Activated CD4-positive, alpha-beta T cell treated with anti-CD3 and anti-CD28 coated beads for 36 hours (primary cell): ENCODE results near the gene AP2A2. TPM values are rescaled to one million over a fixed set of nuclear protein-coding genes. Genes with fewer than 3 reads are reported as not detected.
A peak's percentile ranks its signal among the peaks of the same experiment; 100 is the strongest.
"Not testable (repeated sequence)": the region's sequence is repeated elsewhere in the genome, so short reads cannot be mapped to it uniquely, and the experiment has no call there.

Experiments used
- ATAC-seq: fragments of 200-7000 bp; cut with Tn5 transposase; one replicate; pipeline ENCODE4 v1.10.0; 2021; ENCODE audit warnings: mild to moderate bottlenecking, moderate library complexity
- CTCF ChIA-PET: fragments of 350-600 bp; sonication (Branson Sonifier 250); formaldehyde crosslinking; loops from one replicate; lab custom pipeline; 2021; ENCODE audit warnings: antibody characterized with exemption; lab: Charles Lee
- POLR2A ChIA-PET: fragments of 350-600 bp; sonication (Branson Sonifier 250); formaldehyde crosslinking; loops from one replicate; lab custom pipeline; 2021; ENCODE audit warnings: antibody characterized with exemption, inconsistent platforms; lab: Charles Lee
- DNase-seq: peaks from one replicate; pipeline ENCODE4 v3.0.0-alpha.2; 2020
- H3K27ac Mint-ChIP-seq: one replicate; pipeline ENCODE4 v1.8.0; 2021; ENCODE audit warnings: mixed read lengths
- H3K27me3 Mint-ChIP-seq: one replicate; pipeline ENCODE4 v1.8.0; 2021; ENCODE audit warnings: mixed read lengths
- H3K36me3 Mint-ChIP-seq: one replicate; pipeline ENCODE4 v1.8.0; 2021; ENCODE audit warnings: low read depth, mixed read lengths
- H3K4me1 Mint-ChIP-seq: one replicate; pipeline ENCODE4 v1.8.0; 2021; ENCODE audit warnings: mixed read lengths
- H3K4me3 Mint-ChIP-seq: one replicate; pipeline ENCODE4 v1.8.0; 2021; ENCODE audit warnings: mild to moderate bottlenecking, moderate library complexity, mixed read lengths
- H3K9me3 Mint-ChIP-seq: one replicate; pipeline ENCODE4 v1.8.0; 2021; ENCODE audit warnings: low read depth, mixed read lengths
- intact Hi-C, 2 experiments: fragments of 100-400 bp; cut with DNase I in 1 of 2; cut with micrococcal nuclease in 1 of 2; formaldehyde crosslinking; loops; one replicate each; pipeline versions ENCODE4 v1.14.2 to v1.15.1; 2022 to 2024; cut with DNase I, micrococcal nuclease
- total RNA-seq, 2 experiments: library from RNA; stranded (reverse); gene quantifications; one replicate each; pipeline ENCODE4 v1.2.3, GENCODE V29; 2021

The AP2A2 gene
- total RNA-seq, 2 experiments from 2014 or later = 43.5 to 71.6 TPM

- Mint-ChIP-seq H3K9me3 (no peaks in the 10 kb centered on the region), H3K27ac (no peak overlapping the region), H3K4me3 (no peak overlapping the region), H3K4me1 (peaks cover 22% of the 10 kb centered on the region), H3K36me3 (peaks cover 30% of the 10 kb centered on the region), H3K27me3 (no peaks in the 10 kb centered on the region)
- ATAC-seq (no peak), DNase-seq (no peak)
- ChIA-PET CTCF (interaction anchor here (0.6 to 1.0 kb wide), 2 partner anchors 43 to 67 kb away, joined by 3 to 4 read pairs; no protein-coding TSS in a partner anchor), POLR2A (no interaction called here)
- intact Hi-C loops = no loop called here
These were observed 42.5 kb downstream of the AP2A2 start for GRCh38 chr11:967995-968751.

DNA sequence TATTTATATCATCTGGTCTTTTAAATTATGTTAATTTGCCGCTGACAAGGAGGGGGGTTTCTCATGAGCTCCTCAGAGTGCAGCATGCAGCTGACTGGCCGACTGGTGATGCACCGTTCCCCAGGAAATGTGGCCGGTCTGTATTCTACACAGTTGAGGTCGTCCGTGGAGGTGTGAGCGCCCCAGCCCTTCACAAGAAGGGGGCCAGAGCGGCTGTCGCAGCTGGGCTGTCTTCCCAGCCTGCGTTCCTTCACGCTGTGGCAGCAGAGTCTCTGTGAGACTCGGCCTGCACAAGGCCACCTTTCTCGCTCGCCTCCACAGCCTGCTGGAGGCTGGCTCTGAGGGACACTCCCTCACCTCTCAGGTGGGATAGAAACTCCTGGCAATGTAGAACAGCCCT, 43.2 kb downstream of the AP2A2 start:
- ChIA-PET CTCF (interaction anchor here (1.0 kb wide), 1 partner anchor 44 kb away, joined by 4 read pairs; no protein-coding TSS in a partner anchor), POLR2A (no interaction called here)
- H3K36me3 Mint-ChIP-seq = peaks cover 31% of the 10 kb centered on the region
- H3K27ac Mint-ChIP-seq = no peak overlapping the region
- H3K4me3 Mint-ChIP-seq = no peak overlapping the region
- H3K27me3 Mint-ChIP-seq = no peaks in the 10 kb centered on the region
- intact Hi-C loops = no loop called here
- no peak for DNase-seq
- ATAC-seq = no peak
- H3K9me3 Mint-ChIP-seq = no peaks in the 10 kb centered on the region
- peaks cover 22% of the 10 kb centered on the region for H3K4me1 Mint-ChIP-seq

DNA sequence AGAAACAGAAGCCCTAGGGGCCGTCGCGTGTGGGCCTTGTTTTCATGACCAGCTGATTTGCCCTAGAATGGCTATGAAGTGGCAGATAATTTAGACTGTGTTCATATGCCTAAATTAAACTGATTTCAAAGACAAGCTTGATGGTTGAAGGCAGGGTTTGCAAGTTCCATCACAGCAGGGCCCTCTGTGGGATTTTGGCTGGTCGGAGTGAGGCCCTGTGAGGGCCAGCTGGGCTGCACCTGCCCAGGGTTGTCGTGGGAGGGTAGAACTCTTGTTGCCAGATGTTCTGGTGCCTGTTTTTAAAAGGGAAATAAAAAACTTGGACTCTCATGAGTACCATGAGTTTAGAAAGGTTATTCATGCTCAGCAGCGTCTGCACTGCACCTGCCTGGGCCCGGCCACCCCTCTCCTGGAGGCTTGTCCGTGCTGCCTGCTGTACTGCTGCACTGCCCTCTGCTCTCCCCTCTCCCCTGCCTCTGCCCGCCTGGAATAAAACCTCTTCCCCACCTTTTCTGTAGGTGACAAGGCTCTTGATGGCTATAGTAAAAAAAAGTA, 44.1 kb downstream of the AP2A2 start:
- Mint-ChIP-seq H3K9me3 (no peaks in the 10 kb centered on the region), H3K4me1 (peaks cover 22% of the 10 kb centered on the region), H3K4me3 (no peak overlapping the region), H3K27me3 (no peaks in the 10 kb centered on the region), H3K36me3 (peaks cover 24% of the 10 kb centered on the region), H3K27ac (no peak overlapping the region)
- no peak for ATAC-seq
- POLR2A ChIA-PET = no interaction called here
- DNase-seq = no peak
- intact Hi-C loops = no loop called here
- CTCF ChIA-PET = interaction anchor here (1.0 kb wide), 1 partner anchor 12 kb away, joined by 3 read pairs; no protein-coding TSS in a partner anchor

DNA sequence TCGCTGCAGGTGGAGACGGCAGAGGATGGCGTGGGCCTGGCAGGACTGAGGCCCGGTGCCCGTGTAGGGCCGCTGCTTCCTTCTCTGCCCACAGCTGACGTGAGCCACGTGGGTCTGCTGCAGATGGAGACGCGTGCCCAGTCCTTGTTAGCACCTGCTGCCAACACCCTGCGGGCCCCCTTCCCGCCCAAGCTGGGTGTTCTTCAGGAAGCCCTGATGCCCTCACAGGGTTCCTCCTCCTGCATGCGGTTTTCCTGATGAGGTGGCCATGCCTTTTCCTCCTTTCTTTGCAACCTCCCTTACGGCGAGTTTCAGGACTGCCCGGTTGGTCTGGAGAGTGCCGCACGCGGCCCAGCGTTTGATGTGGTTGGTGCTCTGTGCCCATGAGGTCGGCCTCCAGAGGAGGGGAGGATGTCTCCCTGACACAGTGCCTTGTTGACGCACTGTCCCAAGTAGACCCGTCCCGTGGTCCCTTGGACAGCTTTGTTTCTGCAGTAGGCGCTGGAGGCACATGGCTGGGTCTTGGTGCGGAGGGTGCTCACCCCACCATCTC, 44.7 kb downstream of the AP2A2 start:
- no peak overlapping the region for H3K4me3 Mint-ChIP-seq
- ATAC-seq = peak; percentile 51
- ChIA-PET CTCF (interaction anchor here (1.0 kb wide), 1 partner anchor 13 kb away, joined by 3 read pairs; no protein-coding TSS in a partner anchor), POLR2A (no interaction called here)
- no peaks in the 10 kb centered on the region for H3K27me3 Mint-ChIP-seq
- DNase-seq = peak; percentile 43
- H3K27ac Mint-ChIP-seq = peak overlapping the region; percentile 64
- H3K9me3 Mint-ChIP-seq = no peaks in the 10 kb centered on the region
- peaks cover 22% of the 10 kb centered on the region for H3K4me1 Mint-ChIP-seq
- intact Hi-C loops = no loop called here
- H3K36me3 Mint-ChIP-seq = peaks cover 22% of the 10 kb centered on the region

GRCh38 chr11:971092-971690, 45.5 kb downstream of the AP2A2 start:
- no peak overlapping the region for H3K4me3 Mint-ChIP-seq
- H3K27me3 Mint-ChIP-seq = no peaks in the 10 kb centered on the region
- ATAC-seq = no peak
- intact Hi-C loops = no loop called here
- POLR2A ChIA-PET = no interaction called here
- peaks cover 22% of the 10 kb centered on the region for H3K36me3 Mint-ChIP-seq
- H3K9me3 Mint-ChIP-seq = no peaks in the 10 kb centered on the region
- no peak for DNase-seq
- CTCF ChIA-PET = no interaction called here
- H3K4me1 Mint-ChIP-seq = peaks cover 28% of the 10 kb centered on the region
- H3K27ac Mint-ChIP-seq = peak overlapping the region; percentile 64

GRCh38 chr11:971731-972365, 46.2 kb downstream of the AP2A2 start:
- POLR2A ChIA-PET = no interaction called here

GRCh38 chr11:972523-973211, 47.0 kb downstream of the AP2A2 start:
- no peak for DNase-seq
- Mint-ChIP-seq H3K27me3 (no peaks in the 10 kb centered on the region), H3K27ac (no peak overlapping the region), H3K4me3 (no peak overlapping the region), H3K36me3 (peaks cover 24% of the 10 kb centered on the region), H3K4me1 (peaks cover 28% of the 10 kb centered on the region), H3K9me3 (no peaks in the 10 kb centered on the region)
- no peak for ATAC-seq
- intact Hi-C loops = no loop called here
- POLR2A ChIA-PET = no interaction called here
- CTCF ChIA-PET = interaction anchor here (0.8 kb wide), 1 partner anchor 9 kb away, joined by 3 read pairs; no protein-coding TSS in a partner anchor

More at GRCh38 chr11:971731-972365, 46.2 kb downstream of the AP2A2 start:
- no peak for ATAC-seq
- no peaks in the 10 kb centered on the region for H3K9me3 Mint-ChIP-seq
- intact Hi-C loops = no loop called here
- H3K27ac Mint-ChIP-seq = no peak overlapping the region
- peaks cover 28% of the 10 kb centered on the region for H3K4me1 Mint-ChIP-seq
- H3K36me3 Mint-ChIP-seq = peaks cover 22% of the 10 kb centered on the region
- no peaks in the 10 kb centered on the region for H3K27me3 Mint-ChIP-seq
- no peak overlapping the region for H3K4me3 Mint-ChIP-seq
- CTCF ChIA-PET = interaction anchor here (0.8 kb wide), 1 partner anchor 10 kb away, joined by 3 read pairs; no protein-coding TSS in a partner anchor
- no peak for DNase-seq

DNA sequence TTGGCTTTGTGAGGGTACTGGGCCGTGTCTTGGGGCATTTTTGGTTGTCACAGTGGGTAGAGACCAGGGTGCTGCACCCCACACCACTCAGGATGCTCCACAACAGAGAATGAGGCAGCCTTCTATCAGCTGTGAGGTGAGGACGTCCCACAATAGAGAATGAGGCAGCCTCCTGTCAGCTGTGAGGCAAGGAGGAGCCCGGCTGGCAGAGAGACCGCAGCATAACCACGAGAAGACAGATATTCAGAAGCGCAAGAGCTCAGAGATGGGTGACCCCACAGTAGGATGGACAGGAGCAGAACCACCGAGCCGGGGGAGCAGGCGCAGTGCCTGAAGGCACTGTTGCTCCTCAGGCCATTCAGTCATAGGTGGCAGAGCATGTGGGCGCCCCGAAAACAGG, 47.6 kb downstream of the AP2A2 start:
- ATAC-seq (no peak), DNase-seq (no peak)
- Mint-ChIP-seq H3K4me1 (peaks cover 28% of the 10 kb centered on the region), H3K36me3 (peaks cover 27% of the 10 kb centered on the region), H3K4me3 (no peak overlapping the region), H3K27me3 (no peaks in the 10 kb centered on the region), H3K27ac (no peak overlapping the region), H3K9me3 (no peaks in the 10 kb centered on the region)
- POLR2A ChIA-PET = no interaction called here
- intact Hi-C loops = no loop called here
- CTCF ChIA-PET = no interaction called here

DNA sequence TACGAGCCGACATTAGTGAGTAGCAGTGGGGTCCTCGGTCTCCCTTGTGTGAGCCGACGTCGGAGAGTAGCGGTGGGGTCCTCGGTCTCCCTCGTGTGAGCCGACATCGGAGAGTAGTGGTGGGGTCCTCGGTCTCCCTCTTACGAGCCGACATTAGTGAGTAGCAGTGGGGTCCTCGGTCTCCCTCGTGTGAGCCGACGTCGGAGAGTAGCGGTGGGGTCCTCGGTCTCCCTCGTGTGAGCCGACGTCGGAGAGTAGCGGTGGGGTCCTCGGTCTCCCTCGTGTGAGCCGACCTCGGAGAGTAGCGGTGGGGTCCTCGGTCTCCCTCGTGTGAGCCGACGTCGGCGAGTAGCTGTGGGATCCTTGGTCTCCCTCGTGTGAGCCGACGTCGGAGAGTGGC, 49.7 kb downstream of the AP2A2 start:
- H3K4me3 Mint-ChIP-seq, H3K27ac Mint-ChIP-seq, POLR2A ChIA-PET, ATAC-seq, H3K27me3 Mint-ChIP-seq, DNase-seq, H3K9me3 Mint-ChIP-seq, CTCF ChIA-PET, intact Hi-C loops: not testable (repeated sequence)
- H3K36me3 Mint-ChIP-seq = peaks cover 33% of the 10 kb centered on the region
- peaks cover 17% of the 10 kb centered on the region for H3K4me1 Mint-ChIP-seq

- peak; percentile 44 for DNase-seq
- H3K27me3 Mint-ChIP-seq = no peaks in the 10 kb centered on the region
- peaks cover 29% of the 10 kb centered on the region for H3K36me3 Mint-ChIP-seq
- CTCF ChIA-PET = no interaction called here
- H3K4me1 Mint-ChIP-seq = peaks cover 12% of the 10 kb centered on the region
- no peak overlapping the region for H3K4me3 Mint-ChIP-seq
- ATAC-seq = peak; percentile 51
- POLR2A ChIA-PET = no interaction called here
- no peaks in the 10 kb centered on the region for H3K9me3 Mint-ChIP-seq
- H3K27ac Mint-ChIP-seq = no peak overlapping the region
- intact Hi-C loops = no loop called here
These were observed 50.2 kb downstream of the AP2A2 start for GRCh38 chr11:975827-976226.
